ENCODE measurements around the gene CHAD. TPM values are rescaled to one million over a fixed set of nuclear protein-coding genes. Genes with fewer than 3 reads are reported as not detected.

The CHAD gene
- polyA plus RNA-seq, 1 donor from 2014 or later = not detected

- H3K4me3 ChIP-seq (ENCODE audit: low read length) = no peak overlapping the region
- no peak overlapping the region for H3K27ac ChIP-seq (ENCODE audit: low read length)
- no peak for TF ChIP-seq RAD21 (conservative IDR thresholded peaks at IDR 0.05)
- TF ChIP-seq MXI1 (conservative IDR thresholded peaks at IDR 0.05; ENCODE audit: poor library complexity, severe bottlenecking) = no peak
- no peak for TF ChIP-seq TAF1 (IDR thresholded peaks at IDR 0.05; ENCODE audit: low read depth)
- no peak for TF ChIP-seq SMC3 (conservative IDR thresholded peaks at IDR 0.05; ENCODE audit: poor library complexity)
- TF ChIP-seq EP300 (conservative IDR thresholded peaks at IDR 0.05; ENCODE audit: poor library complexity, severe bottlenecking) = no peak
- no peak for TF ChIP-seq CTCF (IDR thresholded peaks at IDR 0.05; ENCODE audit: poor library complexity, severe bottlenecking)
- TF ChIP-seq EZH2 (IDR thresholded peaks at IDR 0.05; ENCODE audit: borderline replicate concordance, insufficient read depth, low read length, poor library complexity, severe bottlenecking) = no peak
- no peak for TF ChIP-seq POLR2AphosphoS5 (IDR thresholded peaks at IDR 0.05)
- TF ChIP-seq REST (IDR thresholded peaks at IDR 0.05; ENCODE audit: borderline replicate concordance) = no peak
- no peaks in the 10 kb centered on the region for H3K27me3 ChIP-seq (ENCODE audit: insufficient read depth, low read depth, low read length)
- H3K79me2 ChIP-seq (replicated peaks; ENCODE audit: insufficient read depth, low read length) = no peaks in the 10 kb centered on the region
- H3F3A ChIP-seq (ENCODE audit: insufficient read depth, low read length, poor library complexity, severe bottlenecking) = no peaks in the 10 kb centered on the region
- no peak overlapping the region for H2AFZ ChIP-seq (ENCODE audit: low read depth, low read length)
- H3K4me2 ChIP-seq (ENCODE audit: low read length) = no peak overlapping the region
- no peaks in the 10 kb centered on the region for H4K20me1 ChIP-seq (ENCODE audit: insufficient read depth)
- H3K9ac ChIP-seq (ENCODE audit: low read length) = no peak overlapping the region
- no peaks in the 10 kb centered on the region for H3K9me3 ChIP-seq (ENCODE audit: low read length)
- H3K9me2 ChIP-seq (ENCODE audit: insufficient read depth, low read length) = no peaks in the 10 kb centered on the region
- no peaks in the 10 kb centered on the region for H3K36me3 ChIP-seq (ENCODE audit: insufficient read depth, low read length)
These were observed 10.4 kb downstream of the CHAD start for GRCh38 chr17:50458270-50458669.

DNA sequence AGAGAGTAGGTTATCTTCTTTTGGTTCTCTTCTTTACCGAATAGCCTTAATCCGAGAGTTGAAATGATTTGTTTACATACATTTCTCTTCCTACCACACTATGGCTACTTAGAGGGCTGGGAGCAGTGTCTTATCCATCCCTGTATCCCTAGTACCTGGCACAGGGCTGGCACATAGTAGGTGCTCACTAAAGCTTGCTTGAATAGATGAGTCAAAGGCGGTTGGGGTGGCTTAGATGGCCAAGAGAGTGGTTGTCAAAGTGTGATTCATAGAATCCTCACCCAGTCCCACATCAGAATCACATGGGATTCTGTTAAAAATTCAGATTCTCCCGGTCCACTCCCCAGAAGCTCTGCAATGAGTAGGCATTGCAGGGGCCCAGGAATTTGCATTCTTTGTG is 11.1 kb downstream of the CHAD start:
- Histone ChIP-seq H4K20me1 (ENCODE audit: insufficient read depth) (no peaks in the 10 kb centered on the region), H2AFZ (ENCODE audit: low read depth, low read length) (no peak overlapping the region), H3K36me3 (ENCODE audit: insufficient read depth, low read length) (no peaks in the 10 kb centered on the region), H3K27ac (ENCODE audit: low read length) (no peak overlapping the region), H3K9me2 (ENCODE audit: insufficient read depth, low read length) (no peaks in the 10 kb centered on the region), H3F3A (ENCODE audit: insufficient read depth, low read length, poor library complexity, severe bottlenecking) (no peaks in the 10 kb centered on the region), H3K9me3 (ENCODE audit: low read length) (no peaks in the 10 kb centered on the region), H3K9ac (ENCODE audit: low read length) (no peak overlapping the region), H3K27me3 (ENCODE audit: insufficient read depth, low read depth, low read length) (no peaks in the 10 kb centered on the region), H3K4me2 (ENCODE audit: low read length) (no peak overlapping the region), H3K79me2 (replicated peaks; ENCODE audit: insufficient read depth, low read length) (no peaks in the 10 kb centered on the region), H3K4me3 (ENCODE audit: low read length) (no peak overlapping the region)
- no peak for TF ChIP-seq CTCF (IDR thresholded peaks at IDR 0.05; ENCODE audit: poor library complexity, severe bottlenecking)
- no peak for TF ChIP-seq POLR2AphosphoS5 (IDR thresholded peaks at IDR 0.05)
- no peak for TF ChIP-seq SMC3 (conservative IDR thresholded peaks at IDR 0.05; ENCODE audit: poor library complexity)
- no peak for TF ChIP-seq MXI1 (conservative IDR thresholded peaks at IDR 0.05; ENCODE audit: poor library complexity, severe bottlenecking)
- no peak for TF ChIP-seq RAD21 (conservative IDR thresholded peaks at IDR 0.05)
- TF ChIP-seq EZH2 (IDR thresholded peaks at IDR 0.05; ENCODE audit: borderline replicate concordance, insufficient read depth, low read length, poor library complexity, severe bottlenecking) = no peak
- no peak for TF ChIP-seq REST (IDR thresholded peaks at IDR 0.05; ENCODE audit: borderline replicate concordance)
- no peak for TF ChIP-seq TAF1 (IDR thresholded peaks at IDR 0.05; ENCODE audit: low read depth)
- no peak for TF ChIP-seq EP300 (conservative IDR thresholded peaks at IDR 0.05; ENCODE audit: poor library complexity, severe bottlenecking)

All from neural cell (in vitro differentiated cells).